ENCODE data around the gene SRP9. TPM values are rescaled to one million over a fixed set of nuclear protein-coding genes. Genes with fewer than 3 reads are reported as not detected.

The SRP9 gene
- total and polyA plus RNA-seq, 2 experiments from 2014 or later, result 640 to 728 TPM

GRCh38 chr1:225823811-225824261 is 46.2 kb downstream of the SRP9 start (continued):
- TF ChIP-seq ZNF114 (CRISPR knock-in tag; IDR thresholded peaks at IDR 0.05), result no peak
- TF ChIP-seq EZH2phosphoT487 (IDR thresholded peaks at IDR 0.05; ENCODE audit: unreplicated experiment), result no peak
- no peak for TF ChIP-seq CTCF (conservative IDR thresholded peaks at IDR 0.05; ENCODE audit: low read depth in 2 of 2)
- no peak for TF ChIP-seq POLR2AphosphoS5 (IDR thresholded peaks at IDR 0.05; ENCODE audit: low read depth)
- TF ChIP-seq NANOG (IDR thresholded peaks at IDR 0.05; ENCODE audit: borderline replicate concordance), result no peak
- no peak for TF ChIP-seq ETS1 (IDR thresholded peaks at IDR 0.05)
- no peak for TF ChIP-seq EZH2 (IDR thresholded peaks at IDR 0.05; ENCODE audit: low read depth, unreplicated experiment)
- TF ChIP-seq ZNF331 (CRISPR knock-in tag; IDR thresholded peaks at IDR 0.05; ENCODE audit: low read depth), result no peak
- no peak for TF ChIP-seq JUNB (IDR thresholded peaks at IDR 0.05; ENCODE audit: unreplicated experiment)
- TF ChIP-seq CREB1 (CRISPR knock-in tag; IDR thresholded peaks at IDR 0.05; ENCODE audit: low read depth), result no peak
- TF ChIP-seq STAT1 (IDR thresholded peaks at IDR 0.05; ENCODE audit: unreplicated experiment), result no peak

GRCh38 chr1:225824533-225824941 is 46.9 kb downstream of the SRP9 start:
- no peaks in the 10 kb centered on the region for H3K27me3 ChIP-seq (ENCODE audit: insufficient read depth)
- peaks cover 6% of the 10 kb centered on the region for H4K20me1 ChIP-seq (replicated peaks; ENCODE audit: insufficient read depth)
- no peak overlapping the region for H3K4me3 ChIP-seq
- peak overlapping the region; percentile 55 for H3K4me2 ChIP-seq
- 0 out of 2 replicates have a peak, but pooled peaks cover 3% of the 10 kb centered on the region for H3F3A ChIP-seq (replicated peaks; ENCODE audit: low read depth)
- H3K36me3 Mint-ChIP-seq (ENCODE audit: low read depth), result peaks cover 8% of the 10 kb centered on the region; the same call in 2 of the 3 replicates
- peak; percentile 70 for ATAC-seq
- no peak overlapping the region for H2AFZ ChIP-seq
- TF ChIP-seq CTCF (conservative IDR thresholded peaks at IDR 0.05; ENCODE audit: low read depth in 2 of 2) (peak in 1 of 2 experiments; percentile 21; a peak in 1 of 4 replicates), EZH2 (IDR thresholded peaks at IDR 0.05; ENCODE audit: low read depth, unreplicated experiment) (no peak), STAT1 (IDR thresholded peaks at IDR 0.05; ENCODE audit: unreplicated experiment) (no peak), ZNF462 (CRISPR knock-in tag; IDR thresholded peaks at IDR 0.05) (no peak)
- peak; percentile 46 for DNase-seq (ENCODE audit: low spot score)
- H3K79me2 ChIP-seq (replicated peaks; ENCODE audit: insufficient read depth), result peaks cover 43% of the 10 kb centered on the region
- H3K27ac ChIP-seq (ENCODE audit: low read depth), result peak overlapping the region; percentile 30; the same call in 1 of the 2 replicates
- H3K27me3 Mint-ChIP-seq (ENCODE audit: insufficient read depth, low read depth, poor library complexity), result peaks cover 5% of the 10 kb centered on the region
- H3K9me2 ChIP-seq (ENCODE audit: insufficient read depth), result no peaks in the 10 kb centered on the region
- peaks cover 44% of the 10 kb centered on the region for H3K4me1 Mint-ChIP-seq
- 0 out of 2 replicates have a peak overlapping the region, but pooled peaks have one; percentile 47 for H3K27ac Mint-ChIP-seq
- H3K36me3 ChIP-seq (ENCODE audit: insufficient read depth), result no peaks in the 10 kb centered on the region
- peaks cover 19% of the 10 kb centered on the region for H3K4me1 ChIP-seq (ENCODE audit: insufficient read depth)
- H3K4me3 Mint-ChIP-seq, result peak overlapping the region; percentile 7; the same call in 1 of the 3 replicates
- H3K9me3 Mint-ChIP-seq, result no peaks in the 10 kb centered on the region

All from GM23338 (cell line).